HepG2 (cell line): Measurements from ENCODE around the gene C11orf71. TPM values are rescaled to one million over a fixed set of nuclear protein-coding genes. Genes with fewer than 3 reads are reported as not detected.
A peak's percentile ranks its signal among the peaks of the same experiment; 100 is the strongest.

Experiments used
- BCL6 ChIP-seq: IDR thresholded peaks from 2 replicates; pipeline ENCODE4 v1.6.1; 2016; ENCODE audit warnings: missing genetic modification reagents, missing compliant biosample characterization
- CBX1 ChIP-seq: IDR thresholded peaks from one replicate; pipeline ENCODE4 v1.6.1; 2016; ENCODE audit warnings: antibody characterized with exemption, low read depth
- CREB1 ChIP-seq, 2 experiments: fragments of 450-650 bp in 1 of 2; IDR thresholded peaks; 2 replicates each; pipeline ENCODE4 v1.6.1; 2016 to 2017; ENCODE audit warnings: control low read depth in 1 of 2, mild to moderate bottlenecking in 1 of 2, missing compliant biosample characterization in 1 of 2, missing genetic modification characterization in 1 of 2
- HNRNPL ChIP-seq: fragments of 200-400 bp; formaldehyde crosslinking; IDR thresholded peaks from 2 replicates; pipeline ENCODE4 v1.6.1; 2017; ENCODE audit warnings: mild to moderate bottlenecking, low read depth, low read length
- NFIB ChIP-seq: sonication (generic); formaldehyde crosslinking; IDR thresholded peaks from 2 replicates; pipeline ENCODE4 v1.9.0; 2021; ENCODE audit warnings: missing genetic modification reagents, mild to moderate bottlenecking, borderline replicate concordance
- XBP1 ChIP-seq: sonication (generic); formaldehyde crosslinking; IDR thresholded peaks from 2 replicates; pipeline ENCODE4 v1.5.0; 2020; ENCODE audit warnings: missing genetic modification reagents
- YY1 ChIP-seq: IDR thresholded peaks from 2 replicates; pipeline ENCODE4 v1.6.1; 2011; ENCODE audit warnings: low read length, low read depth, moderate library complexity, mild to moderate bottlenecking; ENCODE audit not compliant: insufficient read depth, insufficient replicate concordance
- ZBTB21 ChIP-seq: sonication (generic); formaldehyde crosslinking; IDR thresholded peaks from 2 replicates; pipeline ENCODE4 v1.4.0; 2020; ENCODE audit warnings: missing genetic modification reagents
- ZNF253 ChIP-seq: sonication (generic); formaldehyde crosslinking; IDR thresholded peaks from 2 replicates; pipeline ENCODE4 v1.8.0; 2022; ENCODE audit warnings: mild to moderate bottlenecking, missing genetic modification reagents, borderline replicate concordance
- ZNF263 ChIP-seq: sonication (generic); formaldehyde crosslinking; IDR thresholded peaks from 2 replicates; pipeline ENCODE4 v1.4.0; 2020; ENCODE audit warnings: missing genetic modification reagents
- ZNF3 ChIP-seq: IDR thresholded peaks from 2 replicates; pipeline ENCODE4 v1.7.0; 2017; ENCODE audit warnings: inconsistent platforms
- ZNF343 ChIP-seq: sonication (generic); formaldehyde crosslinking; IDR thresholded peaks from 2 replicates; pipeline ENCODE4 v1.4.0; 2020; ENCODE audit warnings: mild to moderate bottlenecking, missing genetic modification reagents
- ZNF367 ChIP-seq: sonication (generic); formaldehyde crosslinking; IDR thresholded peaks from 2 replicates; pipeline ENCODE4 v1.4.0; 2020; ENCODE audit warnings: missing genetic modification reagents, borderline replicate concordance
- ZNF569 ChIP-seq: sonication (generic); formaldehyde crosslinking; IDR thresholded peaks from 2 replicates; pipeline ENCODE4 v1.5.0; 2020; ENCODE audit warnings: mild to moderate bottlenecking, missing genetic modification reagents, moderate library complexity, borderline replicate concordance
- ZNF572 ChIP-seq: sonication (generic); formaldehyde crosslinking; IDR thresholded peaks from 2 replicates; pipeline ENCODE4 v1.5.1; 2020; ENCODE audit warnings: mild to moderate bottlenecking, missing genetic modification reagents
- ZNF709 ChIP-seq: sonication (generic); formaldehyde crosslinking; IDR thresholded peaks from 2 replicates; pipeline ENCODE4 v1.5.0; 2020; ENCODE audit warnings: mild to moderate bottlenecking, missing genetic modification reagents
- ZSCAN9 ChIP-seq: IDR thresholded peaks from 2 replicates; pipeline ENCODE4 v1.6.1; 2016; ENCODE audit warnings: borderline replicate concordance
- polyA plus RNA-seq, 8 experiments: library from polyadenylated mRNA; depleted of rRNA in 3 of 8; stranded (reverse) in 7 of 8; unstranded in 1 of 8; fragments of >200 nt; fragmentation: Illumina TruSeq in 4 of 8; extraction: Trizol in 4 of 8; gene quantifications; 2 replicates each; pipeline versions ENCODE4 v1.2.1 to v1.2.3, GENCODE V29; 2011 to 2016; ENCODE audit warnings: low read depth in 4 of 8, missing spikeins in 1 of 8, mixed read lengths in 1 of 8; ENCODE audit not compliant: insufficient read depth in 1 of 8
- total RNA-seq, 5 experiments: library from RNA; depleted of rRNA; stranded (reverse); fragments of >200 nt; fragmentation: Illumina TruSeq; extraction: Trizol; gene quantifications; 2 replicates each; pipeline ENCODE4 v1.2.3, GENCODE V29; 2016; ENCODE audit warnings: low read depth in 1 of 5
- TF ChIP-seq, protein P1 (sequence below), 2 experiments: sonication (generic) in 1 of 2; formaldehyde crosslinking in 1 of 2; IDR thresholded peaks; 2 replicates each; pipeline versions ENCODE4 v1.5.1 to v1.6.1; 2011 to 2020; ENCODE audit warnings: borderline replicate concordance in 1 of 2, low read depth in 1 of 2, low read length in 1 of 2, mild to moderate bottlenecking in 1 of 2, missing genetic modification reagents in 1 of 2, moderate library complexity in 1 of 2
- TF ChIP-seq, protein P2 (sequence below): sonication (generic); formaldehyde crosslinking; IDR thresholded peaks from 2 replicates; pipeline ENCODE4 v1.4.0; 2020; ENCODE audit warnings: missing genetic modification reagents

The C11orf71 gene
- total and polyA plus RNA-seq, 2 of the 13 experiments (the other 11 are each of a cell fraction or from before 2014, with no cell fraction given), result 7.1 to 7.8 TPM

DNA sequence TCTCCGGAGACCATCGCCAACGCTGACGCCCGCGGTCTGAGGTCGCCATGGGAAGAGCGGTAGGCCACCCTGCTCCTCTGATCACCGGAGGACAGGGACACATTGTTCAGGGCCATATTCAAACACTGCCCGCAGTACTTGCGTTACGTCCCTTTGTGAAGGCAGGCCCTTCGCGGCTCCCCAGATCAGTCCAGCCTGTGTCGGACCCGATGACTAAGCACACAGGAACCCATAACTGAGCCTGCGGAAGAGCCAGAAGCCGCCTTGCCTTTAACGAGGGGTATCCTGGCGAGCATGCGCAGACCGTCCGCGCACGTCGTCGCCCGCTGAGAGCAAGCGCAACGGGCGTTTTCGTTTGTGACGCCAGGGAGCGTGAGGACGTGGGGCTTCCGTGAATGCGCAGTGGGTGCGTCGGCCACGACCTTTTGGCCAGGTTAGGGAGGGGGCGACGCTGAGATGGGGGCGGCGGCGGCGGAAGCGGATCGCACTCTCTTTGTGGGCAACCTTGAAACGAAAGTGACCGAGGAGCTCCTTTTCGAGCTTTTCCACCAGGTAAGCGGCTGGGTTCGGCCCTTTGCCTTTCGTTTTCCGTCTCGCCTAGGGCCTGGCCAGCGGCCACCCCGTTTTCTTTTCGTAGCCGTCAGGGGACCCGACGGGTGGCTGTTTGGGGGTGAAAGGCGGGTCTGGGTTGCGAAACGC, at the start of gene C11orf71, which contains the start of gene RBM7 (continued):
- no peak for TF ChIP-seq ZNF367 (CRISPR knock-in tag)
- peak; percentile 60 for TF ChIP-seq YY1
- no peak for TF ChIP-seq CBX1
- peak; percentile 89 for TF ChIP-seq CREB1 (IDR thresholded peaks at IDR 0.05)
- peak; percentile 95 for TF ChIP-seq CREB1 (CRISPR knock-in tag; IDR thresholded peaks at IDR 0.05)
- TF ChIP-seq ZBTB21, result 0 out of 2 replicates have a peak, but pooled peaks have one; percentile 28
- TF ChIP-seq ZNF343 (CRISPR knock-in tag), result no peak
- TF ChIP-seq ZSCAN9 (CRISPR knock-in tag), result no peak
- TF ChIP-seq ZNF709 (CRISPR knock-in tag), result peak; percentile 84; the same call in 1 of the 2 replicates
- peak; percentile 49; the same call in 1 of the 2 replicates for TF ChIP-seq ZNF572 (CRISPR knock-in tag)
- no peak for TF ChIP-seq ZNF3 (CRISPR knock-in tag)
- peak; percentile 71; the same call in 1 of the 2 replicates for TF ChIP-seq XBP1
- 0 out of 2 replicates have a peak, but pooled peaks have one; percentile 76 for TF ChIP-seq ZNF569 (CRISPR knock-in tag)
- peak; percentile 61 for TF ChIP-seq ZNF263
- peak; percentile 80; the same call in 1 of the 2 replicates for TF ChIP-seq BCL6
- TF ChIP-seq, protein P1, sequence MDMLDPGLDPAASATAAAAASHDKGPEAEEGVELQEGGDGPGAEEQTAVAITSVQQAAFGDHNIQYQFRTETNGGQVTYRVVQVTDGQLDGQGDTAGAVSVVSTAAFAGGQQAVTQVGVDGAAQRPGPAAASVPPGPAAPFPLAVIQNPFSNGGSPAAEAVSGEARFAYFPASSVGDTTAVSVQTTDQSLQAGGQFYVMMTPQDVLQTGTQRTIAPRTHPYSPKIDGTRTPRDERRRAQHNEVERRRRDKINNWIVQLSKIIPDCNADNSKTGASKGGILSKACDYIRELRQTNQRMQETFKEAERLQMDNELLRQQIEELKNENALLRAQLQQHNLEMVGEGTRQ (IDR thresholded peaks at IDR 0.05; ENCODE audit: low read depth, low read length), result no peak
- TF ChIP-seq, protein P1 (CRISPR knock-in tag; IDR thresholded peaks at IDR 0.05; ENCODE audit: borderline replicate concordance), result no peak; the same call in 1 of the 2 replicates
- no peak for TF ChIP-seq NFIB (CRISPR knock-in tag)
- TF ChIP-seq HNRNPL, result no peak
- TF ChIP-seq, protein P2, sequence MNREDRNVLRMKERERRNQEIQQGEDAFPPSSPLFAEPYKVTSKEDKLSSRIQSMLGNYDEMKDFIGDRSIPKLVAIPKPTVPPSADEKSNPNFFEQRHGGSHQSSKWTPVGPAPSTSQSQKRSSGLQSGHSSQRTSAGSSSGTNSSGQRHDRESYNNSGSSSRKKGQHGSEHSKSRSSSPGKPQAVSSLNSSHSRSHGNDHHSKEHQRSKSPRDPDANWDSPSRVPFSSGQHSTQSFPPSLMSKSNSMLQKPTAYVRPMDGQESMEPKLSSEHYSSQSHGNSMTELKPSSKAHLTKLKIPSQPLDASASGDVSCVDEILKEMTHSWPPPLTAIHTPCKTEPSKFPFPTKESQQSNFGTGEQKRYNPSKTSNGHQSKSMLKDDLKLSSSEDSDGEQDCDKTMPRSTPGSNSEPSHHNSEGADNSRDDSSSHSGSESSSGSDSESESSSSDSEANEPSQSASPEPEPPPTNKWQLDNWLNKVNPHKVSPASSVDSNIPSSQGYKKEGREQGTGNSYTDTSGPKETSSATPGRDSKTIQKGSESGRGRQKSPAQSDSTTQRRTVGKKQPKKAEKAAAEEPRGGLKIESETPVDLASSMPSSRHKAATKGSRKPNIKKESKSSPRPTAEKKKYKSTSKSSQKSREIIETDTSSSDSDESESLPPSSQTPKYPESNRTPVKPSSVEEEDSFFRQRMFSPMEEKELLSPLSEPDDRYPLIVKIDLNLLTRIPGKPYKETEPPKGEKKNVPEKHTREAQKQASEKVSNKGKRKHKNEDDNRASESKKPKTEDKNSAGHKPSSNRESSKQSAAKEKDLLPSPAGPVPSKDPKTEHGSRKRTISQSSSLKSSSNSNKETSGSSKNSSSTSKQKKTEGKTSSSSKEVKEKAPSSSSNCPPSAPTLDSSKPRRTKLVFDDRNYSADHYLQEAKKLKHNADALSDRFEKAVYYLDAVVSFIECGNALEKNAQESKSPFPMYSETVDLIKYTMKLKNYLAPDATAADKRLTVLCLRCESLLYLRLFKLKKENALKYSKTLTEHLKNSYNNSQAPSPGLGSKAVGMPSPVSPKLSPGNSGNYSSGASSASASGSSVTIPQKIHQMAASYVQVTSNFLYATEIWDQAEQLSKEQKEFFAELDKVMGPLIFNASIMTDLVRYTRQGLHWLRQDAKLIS (CRISPR knock-in tag), result peak; percentile 88; the same call in 1 of the 2 replicates
- TF ChIP-seq ZNF253 (CRISPR knock-in tag), result no peak; the same call in 1 of the 2 replicates
